H1 (cell line): ENCODE results near the gene RHBG. TPM values are rescaled to one million over a fixed set of nuclear protein-coding genes. Genes with fewer than 3 reads are reported as not detected.

ENCODE experiments used
- CTCF ChIA-PET: fragments of 300-600 bp; sonication (Branson Sonifier 250); formaldehyde crosslinking; loops from one replicate; lab custom pipeline; 2021; ENCODE audit not compliant: partially characterized antibody; lab: Charles Lee
- POLR2A ChIA-PET: fragments of 300-600 bp; sonication (Branson Sonifier 250); formaldehyde crosslinking; loops from one replicate; lab custom pipeline; 2021; ENCODE audit warnings: inconsistent platforms; ENCODE audit not compliant: partially characterized antibody; lab: Charles Lee
- DNase-seq, 2 experiments: peaks; one replicate each; pipeline versions ENCODE4 v3.0.0 to v3.0.0-alpha.2; 2010 to 2022; ENCODE audit warnings: low spot score in 2 of 2, low read depth in 1 of 2, mixed read lengths in 1 of 2
- FAIRE-seq: peaks from 2 replicates; lab custom pipeline; 2011; peaks lifted over from hg19 to GRCh38; lab: Jason Lieb, UNC
- H2AFZ ChIP-seq: 2 replicates; pipeline ENCODE4 v1.8.1; 2012; ENCODE audit warnings: low read length, inconsistent platforms
- H2AK5ac ChIP-seq: 2 replicates; pipeline ENCODE4 v1.6.1; 2013; ENCODE audit warnings: low read depth, low read length
- H2BK120ac ChIP-seq: replicated peaks from 2 replicates; pipeline ENCODE3; 2013; ENCODE audit warnings: low read depth, low read length, inconsistent platforms
- H2BK12ac ChIP-seq: 2 replicates; pipeline ENCODE4 v1.6.1; 2013; ENCODE audit warnings: low read depth, low read length
- H2BK15ac ChIP-seq: 2 replicates; pipeline ENCODE4 v1.6.1; 2013; ENCODE audit warnings: low read length
- H2BK20ac ChIP-seq: 2 replicates; pipeline ENCODE4 v1.6.1; 2013; ENCODE audit warnings: low read length
- H2BK5ac ChIP-seq: 2 replicates; pipeline ENCODE4 v1.6.1; 2013; ENCODE audit warnings: low read depth, low read length
- H3K14ac ChIP-seq: 2 replicates; pipeline ENCODE4 v1.6.1; 2013; ENCODE audit warnings: inconsistent platforms; ENCODE audit not compliant: insufficient read length
- H3K18ac ChIP-seq: 2 replicates; pipeline ENCODE4 v1.6.1; 2013; ENCODE audit warnings: low read length; ENCODE audit errors: extremely low read depth
- H3K23ac ChIP-seq: 2 replicates; pipeline ENCODE4 v1.6.1; 2013; ENCODE audit warnings: inconsistent platforms; ENCODE audit not compliant: insufficient read length
- H3K23me2 ChIP-seq: 2 replicates; pipeline ENCODE4 v1.6.1; 2013; ENCODE audit warnings: low read depth, low read length
- H3K27ac ChIP-seq: 2 replicates; pipeline ENCODE4 v1.6.1; 2011; ENCODE audit warnings: low read depth, low read length, inconsistent platforms
- H3K27me3 ChIP-seq, 4 experiments: replicated peaks in 1 of 4; 1 replicate in 1 of 4; 2 replicates in 3 of 4; pipeline versions ENCODE4 v1.6.1 to v1.8.1; 2011 to 2013; ENCODE audit warnings: low read length in 3 of 4, mild to moderate bottlenecking in 3 of 4, inconsistent platforms in 2 of 4, mixed read lengths in 2 of 4, moderate library complexity in 1 of 4; ENCODE audit not compliant: control insufficient read depth in 3 of 4, insufficient read depth in 3 of 4; ENCODE audit errors: extremely low read depth in 1 of 4
- H3K36me3 ChIP-seq, 4 experiments: 2 replicates each; pipeline versions ENCODE4 v1.6.1 to v1.8.1; 2011 to 2013; ENCODE audit warnings: mild to moderate bottlenecking in 4 of 4, low read length in 3 of 4, moderate library complexity in 2 of 4, control low read depth in 1 of 4, inconsistent platforms in 1 of 4; ENCODE audit not compliant: insufficient read depth in 4 of 4, control insufficient read depth in 2 of 4
- H3K4ac ChIP-seq: replicated peaks from 2 replicates; pipeline ENCODE3; 2013; ENCODE audit warnings: low read length, low read depth, mixed read lengths, inconsistent platforms; ENCODE audit not compliant: insufficient read length
- H3K4me1 ChIP-seq, 4 experiments: replicated peaks in 1 of 4; 1 replicate in 1 of 4; 2 replicates in 3 of 4; pipeline versions ENCODE4 v1.6.1 to v1.8.1; 2011 to 2013; ENCODE audit warnings: low read length in 3 of 4, inconsistent platforms in 2 of 4, mixed read lengths in 1 of 4; ENCODE audit not compliant: insufficient read depth in 4 of 4, control insufficient read depth in 3 of 4
- H3K4me2 ChIP-seq, 2 experiments: 2 replicates each; pipeline versions ENCODE4 v1.6.1 to v1.8.1; 2011 to 2013; ENCODE audit warnings: low read depth in 2 of 2, low read length in 2 of 2, control low read depth in 1 of 2, inconsistent platforms in 1 of 2, mild to moderate bottlenecking in 1 of 2; ENCODE audit not compliant: insufficient read depth in 1 of 2
- H3K4me3 ChIP-seq, 4 experiments: fragments of 200-600, 300-600 bp in 1 of 4; sonication (generic), shearing (Covaris generic), sonication (Bioruptor Twin) in 1 of 4; 2 replicates each; pipeline versions ENCODE4 v1.5.1 to v1.8.1; 2011 to 2016; ENCODE audit warnings: low read length in 4 of 4, low read depth in 3 of 4, control low read depth in 2 of 4, inconsistent platforms in 2 of 4, mild to moderate bottlenecking in 2 of 4, mixed read lengths in 1 of 4, moderate library complexity in 1 of 4; ENCODE audit not compliant: insufficient read depth in 2 of 4; ENCODE audit errors: extremely low read depth in 1 of 4
- H3K56ac ChIP-seq: replicated peaks from 2 replicates; pipeline ENCODE3; 2013; ENCODE audit warnings: low read depth, mild to moderate bottlenecking, mixed read lengths, low read length, inconsistent platforms; ENCODE audit not compliant: insufficient read length
- H3K79me1 ChIP-seq: 2 replicates; pipeline ENCODE4 v1.6.1; 2013; ENCODE audit warnings: low read depth, low read length, control low read depth
- H3K79me2 ChIP-seq, 2 experiments: 2 replicates each; pipeline versions ENCODE4 v1.6.1 to v1.8.1; 2012 to 2013; ENCODE audit warnings: low read length in 2 of 2, mild to moderate bottlenecking in 2 of 2, inconsistent platforms in 1 of 2; ENCODE audit not compliant: insufficient read depth in 2 of 2, control insufficient read depth in 1 of 2
- H3K9ac ChIP-seq, 4 experiments: replicated peaks in 1 of 4; 1 replicate in 1 of 4; 2 replicates in 3 of 4; pipeline versions ENCODE4 v1.6.1 to v1.8.1; 2011 to 2013; ENCODE audit warnings: low read depth in 3 of 4, low read length in 3 of 4, control low read depth in 2 of 4, mild to moderate bottlenecking in 2 of 4, moderate library complexity in 2 of 4, inconsistent platforms in 1 of 4; ENCODE audit errors: extremely low read depth in 1 of 4
- H3K9me3 ChIP-seq, 2 experiments: 2 replicates each; pipeline versions ENCODE4 v1.6.1 to v1.8.1; 2012 to 2013; ENCODE audit warnings: mild to moderate bottlenecking in 2 of 2, moderate library complexity in 2 of 2, control low read depth in 1 of 2, inconsistent platforms in 1 of 2, low read depth in 1 of 2, low read length in 1 of 2, mixed read lengths in 1 of 2; ENCODE audit not compliant: insufficient read depth in 2 of 2
- H4K20me1 ChIP-seq, 2 experiments: replicated peaks in 1 of 2; 2 replicates each; pipeline versions ENCODE3 to v1.8.1; 2011 to 2013; ENCODE audit warnings: inconsistent platforms in 2 of 2, low read length in 2 of 2, mild to moderate bottlenecking in 1 of 2; ENCODE audit not compliant: insufficient read depth in 2 of 2, control insufficient read depth in 1 of 2
- H4K5ac ChIP-seq: 2 replicates; pipeline ENCODE4 v1.6.1; 2013; ENCODE audit warnings: low read length, low read depth, mixed read lengths, inconsistent platforms; ENCODE audit not compliant: insufficient read length
- H4K8ac ChIP-seq: 2 replicates; pipeline ENCODE4 v1.8.0; 2013; ENCODE audit warnings: mild to moderate bottlenecking, moderate library complexity, low read length, inconsistent platforms; ENCODE audit not compliant: insufficient read depth; ENCODE audit errors: extremely low read depth
- H4K91ac ChIP-seq: replicated peaks from 2 replicates; pipeline ENCODE3; 2013; ENCODE audit warnings: low read length, mixed read lengths, inconsistent platforms; ENCODE audit not compliant: insufficient read length
- ASH2L ChIP-seq: fragments of 200-600, 300-600 bp; sonication (generic); IDR thresholded peaks from one replicate; pipeline ENCODE4 v1.7.1; 2017; ENCODE audit warnings: low read length
- BRCA1 ChIP-seq: IDR thresholded peaks from 2 replicates; pipeline ENCODE4 v1.6.1; 2012; ENCODE audit warnings: low read depth, low read length, improper control_type of control experiment
- CBX8 ChIP-seq: fragments of 300-800, 300-1000 bp; sonication (generic); IDR thresholded peaks from 2 replicates; pipeline ENCODE4 v1.7.1; 2016; ENCODE audit warnings: low read depth, low read length, borderline replicate concordance
- CHD1 ChIP-seq: IDR thresholded peaks from 2 replicates; pipeline ENCODE4 v1.6.1; 2012; ENCODE audit warnings: low read depth, low read length, improper control_type of control experiment
- FOSL1 ChIP-seq: IDR thresholded peaks from 2 replicates; pipeline ENCODE4 v1.6.1; 2011; ENCODE audit warnings: mild to moderate bottlenecking, low read depth, low read length, moderate library complexity; ENCODE audit not compliant: insufficient read depth
- PHF8 ChIP-seq: fragments of 200-600 bp; sonication (generic); conservative IDR thresholded peaks from 2 replicates; pipeline ENCODE4 v1.7.1; 2012; ENCODE audit warnings: low read depth, mild to moderate bottlenecking, inconsistent platforms, low read length, moderate library complexity
- SP1 ChIP-seq: IDR thresholded peaks from 2 replicates; pipeline ENCODE4 v1.6.1; 2011; ENCODE audit warnings: low read depth, low read length
- SP4 ChIP-seq: IDR thresholded peaks from 2 replicates; pipeline ENCODE4 v1.6.1; 2012; ENCODE audit warnings: low read length, inconsistent platforms
- SUZ12 ChIP-seq: fragments of 200-600 bp; sonication (generic); IDR thresholded peaks from 2 replicates; pipeline ENCODE4 v1.6.1; 2012; ENCODE audit warnings: mild to moderate bottlenecking, inconsistent platforms, low read length, moderate library complexity, mixed read lengths
- WGBS, 2 experiments: shearing (Covaris generic) in 1 of 2; methylation state at CpG; one replicate each; pipeline versions ENCODE4 v1.1.6 to v1.1.7; 2013 to 2015; ENCODE audit warnings: low lambda C conversion rate in 2 of 2, mixed read lengths in 2 of 2, inconsistent platforms in 1 of 2, low coverage in 1 of 2, missing lambda C conversion rate in 1 of 2; ENCODE audit not compliant: insufficient replicate concordance in 2 of 2, insufficient coverage in 1 of 2, insufficient read length in 1 of 2; ENCODE audit errors: extremely low coverage in 1 of 2, missing lambda C conversion rate in 1 of 2; 5-methylcytosine and 5-hydroxymethylcytosine counted together
- polyA plus RNA-seq, 7 experiments: library from polyadenylated mRNA; depleted of rRNA in 3 of 7; stranded (reverse) in 5 of 7; unstranded in 2 of 7; fragments of >200 nt in 5 of 7; fragments of 200-250 nt in 2 of 7; gene quantifications; 1 replicate in 5 of 7; 2 replicates in 1 of 7; 4 replicates in 1 of 7; pipeline versions ENCODE4 v1.2.1 to v1.2.3, GENCODE V29; 2011 to 2013; ENCODE audit warnings: missing spikeins in 2 of 7, mixed read lengths in 2 of 7
- total RNA-seq: library from RNA; stranded (reverse); fragmentation: NEBNext Ultra II Directional; extraction: Animal tissue kit (Norgen Biotek cat#: 25700); gene quantifications from 2 replicates; pipeline ENCODE4 v1.2.1, GENCODE V29; 2021
- TF ChIP-seq, protein P1 (sequence below): IDR thresholded peaks from 2 replicates; pipeline ENCODE4 v1.6.1; 2011; ENCODE audit warnings: low read depth, mild to moderate bottlenecking, low read length; ENCODE audit not compliant: insufficient read depth
- TF ChIP-seq, protein P2 (sequence below): IDR thresholded peaks from 2 replicates; pipeline ENCODE4 v1.6.1; 2011; ENCODE audit warnings: low read length, improper control_type of control experiment

The RHBG gene
- total and polyA plus RNA-seq, 2 of the 8 experiments (the other 6 are each of a cell fraction or from before 2014, with no cell fraction given): 2.6 to 2.7 TPM

DNA sequence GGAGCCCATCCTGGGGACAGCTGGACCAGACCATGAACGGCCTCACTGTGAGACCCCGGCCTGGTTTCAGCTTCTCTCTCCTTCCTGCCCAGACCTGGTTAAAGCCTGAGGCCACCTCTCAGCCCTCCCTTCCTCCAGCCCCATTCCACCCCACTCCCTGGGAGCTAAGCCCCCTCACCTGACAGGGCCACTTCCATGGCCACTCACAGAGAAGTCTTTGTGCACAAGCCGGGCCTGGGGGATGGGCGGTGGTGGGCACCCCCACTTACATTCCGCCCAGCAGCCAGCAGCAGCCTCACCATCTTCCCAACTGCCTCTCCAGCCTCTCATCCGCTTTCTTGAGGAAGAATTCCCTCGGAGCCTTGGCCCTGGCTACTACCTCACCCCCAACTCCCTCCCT is 40.4 kb downstream of the RHBG start:
- ChIA-PET CTCF (interaction anchor here (0.8 to 16.8 kb wide), 12 partner anchors 9 to 56 kb away, joined by 3 to 517 read pairs (median 5); no protein-coding TSS in a partner anchor), POLR2A (interaction anchor here (1.1 to 1.6 kb wide), 4 partner anchors 10 to 22 kb away, joined by 3 to 4 read pairs (median 4); no protein-coding TSS in a partner anchor)
- H2BK15ac ChIP-seq: no peak overlapping the region
- H2BK120ac ChIP-seq: no peak overlapping the region
- no peak overlapping the region for H4K5ac ChIP-seq
- no peak for DNase-seq
- H3K4me3 ChIP-seq: no peak overlapping the region
- no peak overlapping the region for H4K91ac ChIP-seq
- H2BK20ac ChIP-seq: no peak overlapping the region
- H3K27me3 ChIP-seq: peaks cover 0 to 2% (median 0%) of the 10 kb centered on the region in 4 experiments; a peak in 3 of 7 replicates
- no peaks in the 10 kb centered on the region for H3K79me1 ChIP-seq
- no peak overlapping the region for H3K4me2 ChIP-seq
- no peak overlapping the region for H3K9ac ChIP-seq
- FAIRE-seq: no peak
- H3K79me2 ChIP-seq: no peaks in the 10 kb centered on the region
- no peak overlapping the region for H3K18ac ChIP-seq
- H3K56ac ChIP-seq: no peak overlapping the region
- no peak overlapping the region for H3K14ac ChIP-seq
- H3K9me3 ChIP-seq: no peaks in the 10 kb centered on the region
- no peaks in the 10 kb centered on the region for H3K23me2 ChIP-seq
- no peak for TF ChIP-seq CHD1
- no peak for TF ChIP-seq SUZ12
- TF ChIP-seq, protein P1, sequence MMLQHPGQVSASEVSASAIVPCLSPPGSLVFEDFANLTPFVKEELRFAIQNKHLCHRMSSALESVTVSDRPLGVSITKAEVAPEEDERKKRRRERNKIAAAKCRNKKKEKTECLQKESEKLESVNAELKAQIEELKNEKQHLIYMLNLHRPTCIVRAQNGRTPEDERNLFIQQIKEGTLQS: no peak
- TF ChIP-seq ASH2L: no peak
- no peak for TF ChIP-seq FOSL1
- TF ChIP-seq SP1: no peak
- TF ChIP-seq PHF8: no peak
- TF ChIP-seq, protein P2, sequence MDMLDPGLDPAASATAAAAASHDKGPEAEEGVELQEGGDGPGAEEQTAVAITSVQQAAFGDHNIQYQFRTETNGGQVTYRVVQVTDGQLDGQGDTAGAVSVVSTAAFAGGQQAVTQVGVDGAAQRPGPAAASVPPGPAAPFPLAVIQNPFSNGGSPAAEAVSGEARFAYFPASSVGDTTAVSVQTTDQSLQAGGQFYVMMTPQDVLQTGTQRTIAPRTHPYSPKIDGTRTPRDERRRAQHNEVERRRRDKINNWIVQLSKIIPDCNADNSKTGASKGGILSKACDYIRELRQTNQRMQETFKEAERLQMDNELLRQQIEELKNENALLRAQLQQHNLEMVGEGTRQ: no peak
- TF ChIP-seq CBX8: no peak
- no peak for TF ChIP-seq SP4
- no peak for TF ChIP-seq BRCA1
- H3K4me1 ChIP-seq: peaks cover 2 to 13% (median 6%) of the 10 kb centered on the region in 4 experiments
- whole genome bisulfite sequencing, 2 experiments: 83% methylated on average over 7 of the region's 7 CpGs; no CpG with 5 or more reads in 1 of the 2 experiments
- H2BK12ac ChIP-seq: no peak overlapping the region
- no peaks in the 10 kb centered on the region for H3K36me3 ChIP-seq
- no peak overlapping the region for H3K23ac ChIP-seq
- no peak overlapping the region for H3K4ac ChIP-seq
- H2AFZ ChIP-seq: no peak overlapping the region
- H4K20me1 ChIP-seq: no peaks in the 10 kb centered on the region
- H4K8ac ChIP-seq: no peak overlapping the region
- H2BK5ac ChIP-seq: no peak overlapping the region
- H2AK5ac ChIP-seq: no peak overlapping the region
- no peak overlapping the region for H3K27ac ChIP-seq
